ENCODE results near the gene ENDOV. TPM values are rescaled to one million over a fixed set of nuclear protein-coding genes. Genes with fewer than 3 reads are reported as not detected.

ENDOV gene
- total and polyA plus RNA-seq, 2 donors (not counting 3 experiments of a cell fraction or from before 2014, with no cell fraction given) = 20.4 to 25.9 TPM

DNA sequence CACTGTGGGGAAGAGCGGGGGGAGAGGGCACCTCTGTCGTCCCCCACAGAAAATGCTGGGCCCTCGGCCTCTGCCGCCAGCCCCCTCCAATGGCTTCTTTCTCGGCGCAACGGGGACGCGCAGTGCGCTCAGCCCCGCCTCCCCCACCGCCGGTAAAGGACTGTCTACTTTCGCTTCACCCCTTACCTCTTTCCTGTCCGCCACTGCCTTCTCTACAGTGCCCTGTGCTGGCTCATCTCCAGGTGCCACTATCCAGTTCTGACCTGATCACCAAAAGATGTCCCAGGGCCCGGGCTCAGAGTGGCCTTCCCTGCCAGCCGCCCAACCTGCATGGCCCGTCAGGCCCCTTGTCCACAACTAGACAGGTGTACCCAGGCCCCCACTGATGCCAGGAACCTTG, 7.3 kb downstream of the ENDOV start:
- no peaks in the 10 kb centered on the region for H3K79me2 ChIP-seq (ENCODE audit: control insufficient read depth, insufficient read depth, low read length)
- H3K36me3 ChIP-seq (ENCODE audit: control insufficient read depth in 2 of 2, extremely low read depth in 1 of 2, insufficient read depth in 2 of 2, low read length in 2 of 2) = peaks cover 0 to 6% of the 10 kb centered on the region in 2 experiments
- intact Hi-C loops (cut with micrococcal nuclease) = loop anchor here (10.0 kb wide), 1 partner anchor 343 kb away; no protein-coding TSS in a partner anchor
- H3K9ac ChIP-seq (replicated peaks; ENCODE audit: extremely low read depth, insufficient read depth, low read length) = no peak overlapping the region
- FAIRE-seq (no peak), DNase-seq (ENCODE audit: low read depth, low spot score) (no peak)
- dilution Hi-C loops (cut with MboI; ENCODE audit: extremely low pct_ligation_motif_present, low sequenced_read_pairs) = no loop called here
- H3K27ac ChIP-seq (ENCODE audit: insufficient read depth, low read depth, low read length) = no peak overlapping the region
- no peaks in the 10 kb centered on the region for H3K9me1 ChIP-seq (replicated peaks; ENCODE audit: control insufficient read depth, extremely low read depth, insufficient read depth, low read length)
- no peaks in the 10 kb centered on the region for H3K9me3 ChIP-seq (replicated peaks; ENCODE audit: control insufficient read depth, insufficient read depth, low read length)
- H3K4me2 ChIP-seq (ENCODE audit: insufficient read depth, low read length) = no peak overlapping the region
- TF ChIP-seq POLR2A (IDR thresholded peaks at IDR 0.05; ENCODE audit: low read depth, low read length) = no peak
- no TSS peak for BruUV-seq (replicated peaks)
- no peak overlapping the region for H3K4me3 ChIP-seq (replicated peaks in 1 of 3; ENCODE audit: insufficient read depth in 1 of 3, low read depth in 1 of 3, low read length in 3 of 3)
- no peaks in the 10 kb centered on the region for H3K27me3 ChIP-seq (ENCODE audit: control insufficient read depth in 2 of 2, insufficient read depth in 2 of 2, low read length in 2 of 2)
- ChIA-PET POLR2A (no interaction called here), CTCF (interaction anchor here (1.3 kb wide), 1 partner anchor 559 kb away, joined by 3 read pairs; no protein-coding TSS in a partner anchor)
- no peak overlapping the region for H2AFZ ChIP-seq (ENCODE audit: low read depth, low read length)
- no peaks in the 10 kb centered on the region for H4K20me1 ChIP-seq (replicated peaks; ENCODE audit: control insufficient read depth, extremely low read depth, insufficient read depth, low read length)
- H3K4me1 ChIP-seq (ENCODE audit: control insufficient read depth, extremely low read depth, insufficient read depth, low read length) = no peaks in the 10 kb centered on the region

GRCh38 chr17:80422981-80423380, 8.0 kb downstream of the ENDOV start:
- FAIRE-seq = no peak

More at GRCh38 chr17:80422981-80423380, 8.0 kb downstream of the ENDOV start:
- Histone ChIP-seq H3K27ac (ENCODE audit: insufficient read depth, low read depth, low read length) (no peak overlapping the region), H3K9ac (replicated peaks; ENCODE audit: extremely low read depth, insufficient read depth, low read length) (no peak overlapping the region), H3K4me3 (replicated peaks in 1 of 3; ENCODE audit: insufficient read depth in 1 of 3, low read depth in 1 of 3, low read length in 3 of 3) (no peak overlapping the region), H3K9me3 (replicated peaks; ENCODE audit: control insufficient read depth, insufficient read depth, low read length) (no peaks in the 10 kb centered on the region), H2AFZ (ENCODE audit: low read depth, low read length) (no peak overlapping the region), H4K20me1 (replicated peaks; ENCODE audit: control insufficient read depth, extremely low read depth, insufficient read depth, low read length) (no peaks in the 10 kb centered on the region), H3K27me3 (ENCODE audit: control insufficient read depth in 2 of 2, insufficient read depth in 2 of 2, low read length in 2 of 2) (no peaks in the 10 kb centered on the region), H3K4me1 (ENCODE audit: control insufficient read depth, extremely low read depth, insufficient read depth, low read length) (no peaks in the 10 kb centered on the region), H3K4me2 (ENCODE audit: insufficient read depth, low read length) (no peak overlapping the region), H3K79me2 (ENCODE audit: control insufficient read depth, insufficient read depth, low read length) (no peaks in the 10 kb centered on the region), H3K36me3 (ENCODE audit: control insufficient read depth in 2 of 2, extremely low read depth in 1 of 2, insufficient read depth in 2 of 2, low read length in 2 of 2) (peaks cover 0 to 4% of the 10 kb centered on the region in 2 experiments), H3K9me1 (replicated peaks; ENCODE audit: control insufficient read depth, extremely low read depth, insufficient read depth, low read length) (no peaks in the 10 kb centered on the region)
- ChIA-PET CTCF (interaction anchor here (2.7 to 2.9 kb wide), 2 partner anchors 227 to 476 kb away, joined by 10 to 15 read pairs; no protein-coding TSS in a partner anchor), POLR2A (no interaction called here)
- no peak for DNase-seq (ENCODE audit: low read depth, low spot score)
- dilution Hi-C loops (cut with MboI; ENCODE audit: extremely low pct_ligation_motif_present, low sequenced_read_pairs) = no loop called here
- TF ChIP-seq MYC (IDR thresholded peaks at IDR 0.05; ENCODE audit: low read depth, low read length) = no peak
- peak; percentile 25 for TF ChIP-seq MAX (IDR thresholded peaks at IDR 0.05; ENCODE audit: insufficient read depth, insufficient read length)
- TF ChIP-seq, protein P1, sequence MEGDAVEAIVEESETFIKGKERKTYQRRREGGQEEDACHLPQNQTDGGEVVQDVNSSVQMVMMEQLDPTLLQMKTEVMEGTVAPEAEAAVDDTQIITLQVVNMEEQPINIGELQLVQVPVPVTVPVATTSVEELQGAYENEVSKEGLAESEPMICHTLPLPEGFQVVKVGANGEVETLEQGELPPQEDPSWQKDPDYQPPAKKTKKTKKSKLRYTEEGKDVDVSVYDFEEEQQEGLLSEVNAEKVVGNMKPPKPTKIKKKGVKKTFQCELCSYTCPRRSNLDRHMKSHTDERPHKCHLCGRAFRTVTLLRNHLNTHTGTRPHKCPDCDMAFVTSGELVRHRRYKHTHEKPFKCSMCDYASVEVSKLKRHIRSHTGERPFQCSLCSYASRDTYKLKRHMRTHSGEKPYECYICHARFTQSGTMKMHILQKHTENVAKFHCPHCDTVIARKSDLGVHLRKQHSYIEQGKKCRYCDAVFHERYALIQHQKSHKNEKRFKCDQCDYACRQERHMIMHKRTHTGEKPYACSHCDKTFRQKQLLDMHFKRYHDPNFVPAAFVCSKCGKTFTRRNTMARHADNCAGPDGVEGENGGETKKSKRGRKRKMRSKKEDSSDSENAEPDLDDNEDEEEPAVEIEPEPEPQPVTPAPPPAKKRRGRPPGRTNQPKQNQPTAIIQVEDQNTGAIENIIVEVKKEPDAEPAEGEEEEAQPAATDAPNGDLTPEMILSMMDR (IDR thresholded peaks at IDR 0.05; ENCODE audit: extremely low read depth in 1 of 2, insufficient read depth in 1 of 2, low read depth in 1 of 2, low read length in 2 of 2) = no peak
- BruUV-seq (replicated peaks) = no TSS peak
- intact Hi-C loops (cut with micrococcal nuclease) = loop anchor here (10.0 kb wide), 1 partner anchor 342 kb away; no protein-coding TSS in a partner anchor

Measured in endothelial cell of umbilical vein (primary cell).